HCT116 (cell line): ENCODE data around the gene PTPA. TPM values are rescaled to one million over a fixed set of nuclear protein-coding genes. Genes with fewer than 3 reads are reported as not detected.

Source experiments
- ATAC-seq: fragments of 200-7000 bp; cut with Tn5 transposase; 2 replicates; pipeline ENCODE4 v1.9.1; 2020; ENCODE audit warnings: mild to moderate bottlenecking, moderate library complexity
- BruUV-seq: library from RNA; stranded (reverse); fragments of 400-500 nt; replicated peaks from 2 replicates; lab custom pipeline; 2021; lab: Mats Ljungman, UMichigan
- CTCF ChIA-PET: fragments of 300-600 bp; sonication (Branson Sonifier 250); formaldehyde crosslinking; loops from one replicate; lab custom pipeline; 2021; ENCODE audit warnings: antibody characterized with exemption; lab: Charles Lee
- POLR2A ChIA-PET: fragments of 300-600, 350-600 bp; sonication (Branson Sonifier 250); formaldehyde crosslinking; loops from one replicate; lab custom pipeline; 2021; ENCODE audit warnings: antibody characterized with exemption; lab: Charles Lee
- RAD21 ChIA-PET, 2 experiments: fragments of 300-600 bp; sonication (Branson Sonifier 250); formaldehyde crosslinking; loops; one replicate each; lab custom pipeline; 2023; ENCODE audit warnings: low total read pairs in 2 of 2; ENCODE audit not compliant: uncharacterized antibody in 2 of 2, unreplicated experiment in 2 of 2, low non-redundant PET in 1 of 2; lab: Charles Lee
- DNase-seq: peaks from one replicate; pipeline ENCODE4 v3.0.0-alpha.2; 2010; ENCODE audit warnings: low read depth, low spot score
- H2AFZ ChIP-seq: fragments of 200-600 bp; shearing (Covaris generic), sonication (generic); 2 replicates; pipeline ENCODE4 v1.6.1; 2017; ENCODE audit warnings: low read depth, mixed run types, mixed read lengths, antibody characterized with exemption, low read length; ENCODE audit not compliant: poor library complexity, severe bottlenecking
- H3K27ac ChIP-seq: 2 replicates; pipeline ENCODE4 v1.5.1; 2012; ENCODE audit warnings: low read depth, low read length
- H3K27me3 ChIP-seq: fragments of 200-600 bp; sonication (generic); 2 replicates; pipeline ENCODE4 v1.6.1; 2016; ENCODE audit warnings: mixed run types, low read length, mixed read lengths; ENCODE audit not compliant: insufficient read depth
- H3K36me3 ChIP-seq, 2 experiments: fragments of 200-500 bp in 1 of 2; fragments of 200-600 bp in 1 of 2; sonication (Bioruptor generic) in 1 of 2; sonication (generic) in 1 of 2; 2 replicates each; pipeline versions ENCODE4 v1.5.1 to v1.6.1; 2014 to 2016; ENCODE audit warnings: low read length in 2 of 2, inconsistent platforms in 1 of 2, mixed read lengths in 1 of 2, mixed run types in 1 of 2; ENCODE audit not compliant: insufficient read depth in 2 of 2, control insufficient read depth in 1 of 2
- H3K4me1 ChIP-seq, 2 experiments: fragments of 200-600 bp in 1 of 2; sonication (generic) in 1 of 2; 2 replicates each; pipeline versions ENCODE4 v1.5.1 to v1.6.1; 2012 to 2017; ENCODE audit warnings: low read length in 2 of 2, inconsistent platforms in 1 of 2, mild to moderate bottlenecking in 1 of 2, mixed read lengths in 1 of 2, mixed run types in 1 of 2, moderate library complexity in 1 of 2; ENCODE audit not compliant: insufficient read depth in 2 of 2, control insufficient read depth in 1 of 2
- H3K4me2 ChIP-seq: fragments of 200-600 bp; sonication (generic); 2 replicates; pipeline ENCODE4 v1.6.1; 2017; ENCODE audit warnings: mixed run types, low read length, mixed read lengths
- H3K4me3 ChIP-seq, 2 experiments: fragments of 200-600 bp in 1 of 2; sonication (generic) in 1 of 2; replicated peaks in 1 of 2; 2 replicates each; pipeline ENCODE4 v1.5.1; 2011 to 2016; ENCODE audit warnings: low read length in 2 of 2, control low read depth in 1 of 2, low read depth in 1 of 2, mild to moderate bottlenecking in 1 of 2, mixed read lengths in 1 of 2, mixed run types in 1 of 2
- H3K79me2 ChIP-seq: fragments of 200-600 bp; sonication (generic); 2 replicates; pipeline ENCODE4 v1.6.1; 2017; ENCODE audit warnings: mild to moderate bottlenecking, mixed run types, low read length, moderate library complexity, mixed read lengths; ENCODE audit not compliant: insufficient read depth
- H3K9ac ChIP-seq: fragments of 200-600 bp; sonication (generic); 2 replicates; pipeline ENCODE4 v1.6.1; 2016; ENCODE audit warnings: low read length, mixed read lengths
- H3K9me2 ChIP-seq: fragments of 200-600 bp; sonication (generic), shearing (Covaris generic); 2 replicates; pipeline ENCODE4 v1.6.1; 2017; ENCODE audit warnings: mixed run types, mild to moderate bottlenecking, moderate library complexity; ENCODE audit not compliant: insufficient read depth
- H3K9me3 ChIP-seq, 2 experiments: fragments of 200-500 bp in 1 of 2; fragments of 200-600 bp in 1 of 2; sonication (Bioruptor generic) in 1 of 2; sonication (generic) in 1 of 2; 2 replicates each; pipeline ENCODE4 v1.6.1; 2014 to 2017; ENCODE audit warnings: low read length in 2 of 2, mixed read lengths in 2 of 2, inconsistent platforms in 1 of 2, low read depth in 1 of 2, mild to moderate bottlenecking in 1 of 2, mixed run types in 1 of 2, moderate library complexity in 1 of 2; ENCODE audit not compliant: control insufficient read depth in 1 of 2, insufficient read depth in 1 of 2
- H4K20me1 ChIP-seq: fragments of 200-600 bp; sonication (generic), shearing (Covaris generic); 2 replicates; pipeline ENCODE4 v1.6.1; 2017; ENCODE audit warnings: mixed run types, mild to moderate bottlenecking, moderate library complexity; ENCODE audit not compliant: insufficient read depth
- CBX3 ChIP-seq: IDR thresholded peaks from 2 replicates; pipeline ENCODE4 v1.6.1; 2012; ENCODE audit warnings: low read depth
- CEBPB ChIP-seq: IDR thresholded peaks from 2 replicates; pipeline ENCODE4 v1.6.1; 2012; ENCODE audit warnings: low read depth
- EGR1 ChIP-seq: IDR thresholded peaks from 2 replicates; pipeline ENCODE4 v1.6.1; 2012; ENCODE audit warnings: low read depth
- EZH2 ChIP-seq: fragments of 200-600 bp; sonication (generic); IDR thresholded peaks from 2 replicates; pipeline ENCODE4 v1.6.1; 2017; ENCODE audit warnings: antibody characterized with exemption, mixed run types
- FOSL1 ChIP-seq: IDR thresholded peaks from 2 replicates; pipeline ENCODE4 v1.6.1; 2012; ENCODE audit warnings: low read depth
- JUND ChIP-seq: IDR thresholded peaks from 2 replicates; pipeline ENCODE4 v1.6.1; 2012
- RAD21 ChIP-seq: IDR thresholded peaks from 2 replicates; pipeline ENCODE4 v1.6.1; 2012; ENCODE audit warnings: low read depth, mild to moderate bottlenecking
- REST ChIP-seq: IDR thresholded peaks from 2 replicates; pipeline ENCODE4 v1.6.1; 2012; ENCODE audit warnings: low read depth
- SIN3A ChIP-seq: IDR thresholded peaks from 2 replicates; pipeline ENCODE4 v1.6.1; 2012; ENCODE audit warnings: low read depth
- SP1 ChIP-seq: IDR thresholded peaks from 2 replicates; pipeline ENCODE4 v1.6.1; 2012; ENCODE audit warnings: low read depth
- SRF ChIP-seq: IDR thresholded peaks from 2 replicates; pipeline ENCODE4 v1.6.1; 2012; ENCODE audit warnings: low read depth
- ZFX ChIP-seq: fragments of 450-650 bp; IDR thresholded peaks from 2 replicates; pipeline ENCODE4 v1.6.1; 2017
- intact Hi-C: fragments of 100-400 bp; cut with micrococcal nuclease; formaldehyde crosslinking; loops from 2 replicates; pipeline ENCODE4 v1.10.0; 2022
- total RNA-seq: library from RNA; stranded (reverse); gene quantifications from one replicate; pipeline ENCODE4 v1.2.1, GENCODE V29; 2021; ENCODE audit not compliant: unreplicated experiment
- TF ChIP-seq, protein P1 (sequence below): IDR thresholded peaks from 2 replicates; pipeline ENCODE4 v1.6.1; 2011; ENCODE audit warnings: mild to moderate bottlenecking, low read length, moderate library complexity; ENCODE audit not compliant: insufficient replicate concordance; ENCODE audit errors: extremely low read depth

The PTPA gene
- total RNA-seq, 1 experiment from 2014 or later: 177 TPM

DNA sequence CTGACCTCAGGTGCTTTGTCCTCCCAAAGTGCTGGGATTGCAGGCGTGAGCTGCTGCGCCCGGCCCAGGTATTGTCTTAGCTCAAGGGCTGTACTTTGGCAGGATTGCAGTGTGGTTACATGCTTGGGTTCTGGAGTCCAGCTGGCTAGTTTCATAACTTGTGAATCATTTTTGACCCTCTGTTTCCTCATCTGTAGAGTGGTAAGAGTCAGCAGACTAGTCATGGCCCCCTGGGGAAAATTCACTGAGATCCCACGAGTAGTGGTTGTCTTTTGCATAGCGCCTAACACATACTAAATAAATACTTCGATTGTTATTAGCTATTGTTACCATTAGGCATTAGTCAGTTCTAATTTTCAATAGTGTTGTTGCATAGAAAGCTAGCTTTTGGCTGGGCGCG lies 14.3 kb downstream of the PTPA start:
- peaks cover 3 to 17% of the 10 kb centered on the region in 2 experiments; a peak in 3 of 4 replicates for H3K4me1 ChIP-seq
- RAD21 ChIA-PET: no interaction called here
- H3K4me2 ChIP-seq: peak overlapping the region; percentile 48
- no peak overlapping the region for H3K9ac ChIP-seq
- no peaks in the 10 kb centered on the region for H3K9me3 ChIP-seq
- BruUV-seq: no TSS peak
- no peak overlapping the region for H2AFZ ChIP-seq
- DNase-seq (peak; percentile 46), ATAC-seq (peak; percentile 63; the same call in 1 of the 2 replicates)
- CTCF ChIA-PET: interaction anchor here (0.6 to 2.2 kb wide), 5 partner anchors 15 to 500 kb away, joined by 3 to 10 read pairs (median 6); partner anchors contain the start of gene NTMT1
- H3K79me2 ChIP-seq: peaks cover 29% of the 10 kb centered on the region; the same call in 1 of the 2 replicates
- no peaks in the 10 kb centered on the region for H3K9me2 ChIP-seq
- POLR2A ChIA-PET: no interaction called here
- H3K4me3 ChIP-seq: no peak overlapping the region
- intact Hi-C loops: no loop called here
- H3K36me3 ChIP-seq: peaks cover 11 to 44% of the 10 kb centered on the region in 2 experiments; a peak in 3 of 4 replicates
- no peaks in the 10 kb centered on the region for H3K27me3 ChIP-seq
- TF ChIP-seq EGR1: no peak
- peak; percentile 39; the same call in 1 of the 2 replicates for TF ChIP-seq FOSL1
- TF ChIP-seq JUND: peak; percentile 44; the same call in 1 of the 2 replicates
- TF ChIP-seq CEBPB: peak; percentile 72
- H3K27ac ChIP-seq: no peak overlapping the region
- no peaks in the 10 kb centered on the region for H4K20me1 ChIP-seq

- ATAC-seq: no peak
- TF ChIP-seq REST (no peak), CBX3 (no peak), EZH2 (no peak), SP1 (no peak), FOSL1 (no peak), JUND (no peak), SRF (no peak), ZFX (no peak), SIN3A (no peak), RAD21 (no peak)
- TF ChIP-seq, protein P1, sequence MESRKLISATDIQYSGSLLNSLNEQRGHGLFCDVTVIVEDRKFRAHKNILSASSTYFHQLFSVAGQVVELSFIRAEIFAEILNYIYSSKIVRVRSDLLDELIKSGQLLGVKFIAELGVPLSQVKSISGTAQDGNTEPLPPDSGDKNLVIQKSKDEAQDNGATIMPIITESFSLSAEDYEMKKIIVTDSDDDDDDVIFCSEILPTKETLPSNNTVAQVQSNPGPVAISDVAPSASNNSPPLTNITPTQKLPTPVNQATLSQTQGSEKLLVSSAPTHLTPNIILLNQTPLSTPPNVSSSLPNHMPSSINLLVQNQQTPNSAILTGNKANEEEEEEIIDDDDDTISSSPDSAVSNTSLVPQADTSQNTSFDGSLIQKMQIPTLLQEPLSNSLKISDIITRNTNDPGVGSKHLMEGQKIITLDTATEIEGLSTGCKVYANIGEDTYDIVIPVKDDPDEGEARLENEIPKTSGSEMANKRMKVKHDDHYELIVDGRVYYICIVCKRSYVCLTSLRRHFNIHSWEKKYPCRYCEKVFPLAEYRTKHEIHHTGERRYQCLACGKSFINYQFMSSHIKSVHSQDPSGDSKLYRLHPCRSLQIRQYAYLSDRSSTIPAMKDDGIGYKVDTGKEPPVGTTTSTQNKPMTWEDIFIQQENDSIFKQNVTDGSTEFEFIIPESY: no peak
Observed at GRCh38 chr9:129126749-129127618, 15.8 kb downstream of the PTPA start.

More at GRCh38 chr9:129126749-129127618, 15.8 kb downstream of the PTPA start:
- POLR2A ChIA-PET: no interaction called here
- RAD21 ChIA-PET: no interaction called here
- intact Hi-C loops: no loop called here
- no peak overlapping the region for H2AFZ ChIP-seq
- no peak overlapping the region for H3K4me3 ChIP-seq
- H3K36me3 ChIP-seq: peaks cover 5 to 37% of the 10 kb centered on the region in 2 experiments; a peak in 3 of 4 replicates
- H3K9ac ChIP-seq: no peak overlapping the region
- no peaks in the 10 kb centered on the region for H3K27me3 ChIP-seq
- H3K4me1 ChIP-seq: peaks cover 3 to 24% of the 10 kb centered on the region in 2 experiments
- peaks cover 17% of the 10 kb centered on the region; the same call in 1 of the 2 replicates for H3K79me2 ChIP-seq
- no peak overlapping the region for H3K27ac ChIP-seq
- DNase-seq: no peak
- no peaks in the 10 kb centered on the region for H4K20me1 ChIP-seq
- CTCF ChIA-PET: interaction anchor here (0.6 to 2.2 kb wide), 4 partner anchors 11 to 499 kb away, joined by 3 to 6 read pairs (median 4); partner anchors contain the start of gene NTMT1
- no peaks in the 10 kb centered on the region for H3K9me2 ChIP-seq
- BruUV-seq: no TSS peak
- no peak overlapping the region for H3K4me2 ChIP-seq
- no peaks in the 10 kb centered on the region for H3K9me3 ChIP-seq
